Measurements from ENCODE around the gene DHRS4L2.
A peak's percentile ranks its signal among the peaks of the same experiment; 100 is the strongest.

The DHRS4L2 gene

DNA sequence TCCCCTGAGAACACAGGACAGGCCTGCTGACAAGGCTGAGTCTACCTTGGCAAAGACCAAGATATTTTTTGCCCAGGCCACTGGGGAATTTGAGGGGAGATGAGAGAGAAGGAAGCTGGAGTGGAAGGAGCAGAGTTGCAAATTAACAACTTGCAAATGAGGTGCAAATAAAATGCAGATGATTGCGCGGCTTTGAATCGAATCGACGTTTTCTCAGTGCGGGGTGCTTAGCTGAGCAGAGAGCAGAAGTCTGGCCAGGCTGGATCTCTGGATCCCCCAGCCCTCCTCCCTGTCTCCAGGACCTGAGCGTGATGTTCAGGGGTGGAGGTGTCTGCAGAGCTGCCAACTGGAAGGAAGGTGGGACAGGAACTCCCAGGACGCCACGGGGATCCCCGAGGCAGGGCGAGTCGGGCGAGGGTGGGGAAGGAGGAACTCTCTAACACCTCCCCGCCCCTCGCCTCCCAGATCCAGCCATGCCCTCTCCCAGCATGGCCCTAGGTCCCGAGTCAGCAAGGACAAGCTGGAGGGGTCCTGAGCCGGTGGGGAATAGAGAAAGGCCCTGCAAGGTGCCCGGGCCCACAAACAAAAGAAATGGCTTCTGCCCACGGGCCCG lies 62.6 kb downstream of the DHRS4L2 start:
- H3K9ac ChIP-seq (ENCODE audit: low read length), result peak overlapping the region; percentile 71
- no peaks in the 10 kb centered on the region for H3K27me3 ChIP-seq (ENCODE audit: low read length)
- no peaks in the 10 kb centered on the region for H3K9me2 ChIP-seq (replicated peaks; ENCODE audit: insufficient read depth, low read length)
- H4K20me1 ChIP-seq (ENCODE audit: low read depth, low read length), result no peaks in the 10 kb centered on the region
- H3K79me2 ChIP-seq (ENCODE audit: insufficient read depth, low read length), result no peaks in the 10 kb centered on the region
- no peaks in the 10 kb centered on the region for H3K36me3 ChIP-seq (ENCODE audit: low read length)
- no peaks in the 10 kb centered on the region for H3K9me3 ChIP-seq (ENCODE audit: insufficient read depth, low read length)
- TF ChIP-seq, protein P1, sequence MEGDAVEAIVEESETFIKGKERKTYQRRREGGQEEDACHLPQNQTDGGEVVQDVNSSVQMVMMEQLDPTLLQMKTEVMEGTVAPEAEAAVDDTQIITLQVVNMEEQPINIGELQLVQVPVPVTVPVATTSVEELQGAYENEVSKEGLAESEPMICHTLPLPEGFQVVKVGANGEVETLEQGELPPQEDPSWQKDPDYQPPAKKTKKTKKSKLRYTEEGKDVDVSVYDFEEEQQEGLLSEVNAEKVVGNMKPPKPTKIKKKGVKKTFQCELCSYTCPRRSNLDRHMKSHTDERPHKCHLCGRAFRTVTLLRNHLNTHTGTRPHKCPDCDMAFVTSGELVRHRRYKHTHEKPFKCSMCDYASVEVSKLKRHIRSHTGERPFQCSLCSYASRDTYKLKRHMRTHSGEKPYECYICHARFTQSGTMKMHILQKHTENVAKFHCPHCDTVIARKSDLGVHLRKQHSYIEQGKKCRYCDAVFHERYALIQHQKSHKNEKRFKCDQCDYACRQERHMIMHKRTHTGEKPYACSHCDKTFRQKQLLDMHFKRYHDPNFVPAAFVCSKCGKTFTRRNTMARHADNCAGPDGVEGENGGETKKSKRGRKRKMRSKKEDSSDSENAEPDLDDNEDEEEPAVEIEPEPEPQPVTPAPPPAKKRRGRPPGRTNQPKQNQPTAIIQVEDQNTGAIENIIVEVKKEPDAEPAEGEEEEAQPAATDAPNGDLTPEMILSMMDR (IDR thresholded peaks at IDR 0.05; ENCODE audit: insufficient read depth, low read length, poor library complexity, severe bottlenecking), result no peak
- no peak for TF ChIP-seq EZH2phosphoT487 (conservative IDR thresholded peaks at IDR 0.05; ENCODE audit: low read length)
- H3K27ac ChIP-seq (ENCODE audit: low read depth, low read length), result no peak overlapping the region
- H3F3A ChIP-seq (ENCODE audit: insufficient read depth), result no peaks in the 10 kb centered on the region
- H2AFZ ChIP-seq (ENCODE audit: low read depth, low read length, severe bottlenecking), result peak overlapping the region; percentile 99
- peak overlapping the region; percentile 89 for H3K4me2 ChIP-seq (ENCODE audit: low read depth, low read length, poor library complexity, severe bottlenecking)
- H3K4me3 ChIP-seq (ENCODE audit: insufficient read depth, low read length, poor library complexity, severe bottlenecking), result peak overlapping the region; percentile 79

DNA sequence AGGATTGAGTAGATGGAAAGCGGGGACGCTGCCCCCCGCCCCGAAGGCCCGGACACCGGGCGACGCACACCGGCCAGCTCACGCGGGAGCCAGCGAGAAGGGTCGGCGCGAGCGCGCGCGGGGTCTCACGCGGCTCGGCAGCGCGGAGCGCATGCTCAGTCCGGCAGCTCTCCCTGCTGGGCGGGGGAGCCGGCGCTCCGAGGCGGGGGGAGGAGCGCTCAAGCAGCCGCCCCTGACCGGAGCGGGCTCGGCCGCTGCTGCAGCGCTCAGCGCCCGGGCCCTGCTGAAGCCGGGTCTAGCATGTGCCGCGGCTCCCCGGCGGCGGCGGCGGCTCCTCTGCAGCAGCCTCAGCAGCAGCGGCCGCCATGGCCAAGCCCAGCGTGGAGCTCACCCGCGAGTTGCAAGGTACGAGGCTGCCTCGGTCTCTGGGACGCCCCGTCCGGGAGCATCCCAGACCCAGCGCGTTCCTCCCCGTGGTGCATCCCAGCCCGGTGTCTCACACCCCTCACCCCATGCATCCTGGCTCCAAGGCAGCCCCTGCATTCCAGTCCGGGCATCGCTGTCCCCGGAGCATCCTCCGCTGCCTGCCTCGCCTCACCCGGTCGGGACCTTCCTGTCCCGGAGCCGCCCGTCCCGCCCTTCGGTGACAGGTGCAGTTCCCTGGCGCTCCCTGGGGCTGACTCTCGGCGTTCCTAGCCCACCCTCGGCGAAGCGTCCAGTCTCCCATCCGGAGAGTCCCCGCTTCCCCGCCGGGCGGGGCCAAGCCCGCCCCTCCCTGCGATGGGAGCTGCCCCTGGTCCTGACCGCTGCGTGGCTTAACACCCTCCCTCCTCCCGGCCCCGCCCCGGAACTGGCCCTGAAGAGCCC lies 63.3 kb downstream of the DHRS4L2 start, which contains the start of gene CARMIL3:
Gene CARMIL3 (plus strand): TSS at position 221 of the 867 bp plus-strand sequence. CDS start 145 bp downstream, at position 366.
- H3K27ac ChIP-seq (ENCODE audit: low read depth, low read length), result no peak within 1 kb of the TSS
- H3K36me3 ChIP-seq (ENCODE audit: low read length), result no peaks in the 10 kb centered on the region
- H3K9me3 ChIP-seq (ENCODE audit: insufficient read depth, low read length), result no peaks in the 10 kb centered on the region
- peak within 1 kb of the TSS; percentile 99 for H2AFZ ChIP-seq (ENCODE audit: low read depth, low read length, severe bottlenecking)
- no peaks in the 10 kb centered on the region for H3K79me2 ChIP-seq (ENCODE audit: insufficient read depth, low read length)
- H3K4me2 ChIP-seq (ENCODE audit: low read depth, low read length, poor library complexity, severe bottlenecking), result peak within 1 kb of the TSS; percentile 89
- no peaks in the 10 kb centered on the region for H3K9me2 ChIP-seq (replicated peaks; ENCODE audit: insufficient read depth, low read length)
- no peaks in the 10 kb centered on the region for H3F3A ChIP-seq (ENCODE audit: insufficient read depth)
- TF ChIP-seq, protein P1 (IDR thresholded peaks at IDR 0.05; ENCODE audit: insufficient read depth, low read length, poor library complexity, severe bottlenecking), result no peak
- TF ChIP-seq EZH2phosphoT487 (conservative IDR thresholded peaks at IDR 0.05; ENCODE audit: low read length), result no peak
- no peaks in the 10 kb centered on the region for H4K20me1 ChIP-seq (ENCODE audit: low read depth, low read length)
- H3K4me3 ChIP-seq (ENCODE audit: insufficient read depth, low read length, poor library complexity, severe bottlenecking), result peak within 1 kb of the TSS; percentile 79
- no peaks in the 10 kb centered on the region for H3K27me3 ChIP-seq (ENCODE audit: low read length)
- H3K9ac ChIP-seq (ENCODE audit: low read length), result peak within 1 kb of the TSS; percentile 71

DNA sequence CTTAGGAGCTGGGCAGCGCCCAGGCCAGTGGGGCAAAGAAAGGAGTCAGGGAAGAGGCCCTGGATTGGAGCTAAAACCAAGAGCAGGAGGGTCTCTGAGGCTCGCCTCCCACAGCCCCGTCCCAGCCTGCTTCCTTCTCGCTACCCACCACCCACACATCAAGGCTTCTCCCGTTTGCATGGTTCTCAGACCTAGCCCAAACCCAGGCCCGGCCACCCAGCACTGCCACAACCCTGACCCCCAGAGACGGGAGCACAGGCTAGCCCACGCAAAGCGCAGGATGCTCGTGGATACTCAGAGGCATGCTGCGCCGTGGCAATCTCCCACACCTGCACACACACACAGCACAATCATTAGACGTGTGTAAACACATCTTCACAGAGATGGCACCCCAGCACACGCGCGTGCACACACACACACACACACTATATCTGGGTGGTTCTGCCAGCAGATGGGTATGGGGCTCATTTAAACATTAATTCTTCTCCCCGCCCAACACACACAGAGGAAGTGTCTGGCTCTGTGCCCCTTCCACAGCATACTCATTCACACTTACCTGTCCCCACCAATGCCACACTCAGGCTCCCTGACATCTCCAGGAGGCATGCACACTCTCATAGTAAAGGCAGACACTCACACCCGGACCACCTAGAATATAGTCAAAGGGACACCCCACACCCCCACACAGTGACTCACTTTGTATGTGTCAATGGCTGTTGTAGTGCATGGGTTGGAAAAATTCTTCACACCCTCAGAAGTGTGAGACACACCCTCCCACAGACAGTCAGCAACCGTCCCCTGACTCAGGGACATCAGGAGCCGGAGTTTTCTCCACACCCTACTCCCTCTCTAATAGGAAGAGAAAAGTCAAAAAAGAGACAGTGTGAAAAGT lies 64.2 kb downstream of the DHRS4L2 start:
- Histone ChIP-seq H3F3A (ENCODE audit: insufficient read depth) (no peaks in the 10 kb centered on the region), H3K9me3 (ENCODE audit: insufficient read depth, low read length) (no peaks in the 10 kb centered on the region), H3K9ac (ENCODE audit: low read length) (peak overlapping the region; percentile 71; the same call in 1 of the 2 replicates), H2AFZ (ENCODE audit: low read depth, low read length, severe bottlenecking) (no peak overlapping the region), H4K20me1 (ENCODE audit: low read depth, low read length) (no peaks in the 10 kb centered on the region), H3K27ac (ENCODE audit: low read depth, low read length) (no peak overlapping the region), H3K9me2 (replicated peaks; ENCODE audit: insufficient read depth, low read length) (no peaks in the 10 kb centered on the region), H3K27me3 (ENCODE audit: low read length) (no peaks in the 10 kb centered on the region), H3K4me3 (ENCODE audit: insufficient read depth, low read length, poor library complexity, severe bottlenecking) (peak overlapping the region; percentile 79), H3K79me2 (ENCODE audit: insufficient read depth, low read length) (no peaks in the 10 kb centered on the region), H3K4me2 (ENCODE audit: low read depth, low read length, poor library complexity, severe bottlenecking) (peak overlapping the region; percentile 89), H3K36me3 (ENCODE audit: low read length) (no peaks in the 10 kb centered on the region)
- no peak for TF ChIP-seq EZH2phosphoT487 (conservative IDR thresholded peaks at IDR 0.05; ENCODE audit: low read length)
- TF ChIP-seq, protein P1 (IDR thresholded peaks at IDR 0.05; ENCODE audit: insufficient read depth, low read length, poor library complexity, severe bottlenecking), result no peak

Measured in SU-DHL-6 (cell line).